HepG2 (cell line): ENCODE results near the gene MAN2A2. TPM values are rescaled to one million over a fixed set of nuclear protein-coding genes. Genes with fewer than 3 reads are reported as not detected.

ENCODE experiments used
- AGO1 ChIP-seq: fragments of 200-400 bp; formaldehyde crosslinking; IDR thresholded peaks from 2 replicates; pipeline ENCODE4 v1.6.1; 2017; ENCODE audit warnings: mild to moderate bottlenecking, low read depth, low read length, moderate library complexity; ENCODE audit not compliant: poor library complexity, severe bottlenecking
- BRCA1 ChIP-seq: sonication (generic); formaldehyde crosslinking; IDR thresholded peaks from 2 replicates; pipeline ENCODE4 v1.4.0; 2020; ENCODE audit warnings: missing genetic modification reagents
- CHCHD3 ChIP-seq: sonication (generic); formaldehyde crosslinking; IDR thresholded peaks from 2 replicates; pipeline ENCODE4 v1.8.0; 2022; ENCODE audit warnings: mild to moderate bottlenecking, missing genetic modification reagents, moderate library complexity
- CHD2 ChIP-seq: IDR thresholded peaks from 2 replicates; pipeline ENCODE4 v1.6.1; 2011; ENCODE audit warnings: low read depth, low read length, improper control_type of control experiment
- FOXJ3 ChIP-seq: sonication (generic); formaldehyde crosslinking; IDR thresholded peaks from 2 replicates; pipeline ENCODE4 v1.4.0; 2020; ENCODE audit warnings: missing genetic modification reagents, mild to moderate bottlenecking, borderline replicate concordance
- HOXA9 ChIP-seq: sonication (generic); formaldehyde crosslinking; IDR thresholded peaks from 2 replicates; pipeline ENCODE4 v1.8.1; 2022; ENCODE audit warnings: missing genetic modification reagents, mild to moderate bottlenecking, moderate library complexity, borderline replicate concordance
- KDM2A ChIP-seq: sonication (generic); formaldehyde crosslinking; IDR thresholded peaks from 2 replicates; pipeline ENCODE4 v1.4.0; 2020; ENCODE audit warnings: low read depth, missing genetic modification reagents, borderline replicate concordance
- KLF13 ChIP-seq: sonication (generic); formaldehyde crosslinking; IDR thresholded peaks from 2 replicates; pipeline ENCODE4 v1.4.0; 2020; ENCODE audit warnings: mild to moderate bottlenecking, missing genetic modification reagents
- MAF1 ChIP-seq: sonication (generic); formaldehyde crosslinking; IDR thresholded peaks from 2 replicates; pipeline ENCODE4 v1.5.0; 2020; ENCODE audit warnings: missing genetic modification reagents, borderline replicate concordance
- MZF1 ChIP-seq: sonication (generic); formaldehyde crosslinking; IDR thresholded peaks from 2 replicates; pipeline ENCODE4 v1.8.1; 2023; ENCODE audit warnings: mild to moderate bottlenecking, missing genetic modification reagents, borderline replicate concordance
- NFE2L2 ChIP-seq: fragments of 150-350 bp; IDR thresholded peaks from 2 replicates; pipeline ENCODE4 v1.6.1; 2014; ENCODE audit warnings: low read length
- NR2F2 ChIP-seq: IDR thresholded peaks from 2 replicates; pipeline ENCODE4 v1.6.1; 2012; ENCODE audit warnings: low read depth, inconsistent platforms, borderline replicate concordance
- REL ChIP-seq: sonication (generic); formaldehyde crosslinking; conservative IDR thresholded peaks from 2 replicates; pipeline ENCODE4 v1.8.0; 2022; ENCODE audit warnings: mild to moderate bottlenecking, missing genetic modification reagents, moderate library complexity
- REPIN1 ChIP-seq: sonication (generic); formaldehyde crosslinking; IDR thresholded peaks from 2 replicates; pipeline ENCODE4 v1.8.0; 2022; ENCODE audit warnings: missing genetic modification reagents, low read depth, mild to moderate bottlenecking, borderline replicate concordance
- TAF15 ChIP-seq: fragments of 200-400 bp; formaldehyde crosslinking; IDR thresholded peaks from one replicate; pipeline ENCODE4 v1.6.1; 2018; ENCODE audit warnings: mild to moderate bottlenecking, low read depth, low read length; ENCODE audit not compliant: poor library complexity, severe bottlenecking
- U2AF2 ChIP-seq: fragments of 200-400 bp; formaldehyde crosslinking; IDR thresholded peaks from 2 replicates; pipeline ENCODE4 v1.6.1; 2017; ENCODE audit warnings: low read depth, mild to moderate bottlenecking, low read length
- ZMYM4 ChIP-seq: sonication (generic); formaldehyde crosslinking; IDR thresholded peaks from 2 replicates; pipeline ENCODE4 v1.8.1; 2023; ENCODE audit warnings: mild to moderate bottlenecking, missing genetic modification reagents
- ZNF557 ChIP-seq: sonication (generic); formaldehyde crosslinking; IDR thresholded peaks from 2 replicates; pipeline ENCODE4 v1.4.0; 2020; ENCODE audit warnings: missing genetic modification reagents
- ZNF709 ChIP-seq: sonication (generic); formaldehyde crosslinking; IDR thresholded peaks from 2 replicates; pipeline ENCODE4 v1.5.0; 2020; ENCODE audit warnings: mild to moderate bottlenecking, missing genetic modification reagents
- ZNF737 ChIP-seq: sonication (generic); formaldehyde crosslinking; IDR thresholded peaks from 2 replicates; pipeline ENCODE4 v1.5.0; 2020; ENCODE audit warnings: missing genetic modification reagents, mild to moderate bottlenecking, borderline replicate concordance
- ZNF772 ChIP-seq: sonication (generic); formaldehyde crosslinking; IDR thresholded peaks from 2 replicates; pipeline ENCODE4 v1.5.0; 2020; ENCODE audit warnings: mild to moderate bottlenecking, missing genetic modification reagents
- ZNF841 ChIP-seq: sonication (generic); formaldehyde crosslinking; IDR thresholded peaks from 2 replicates; pipeline ENCODE4 v1.8.1; 2023; ENCODE audit warnings: missing genetic modification reagents, borderline replicate concordance
- polyA plus RNA-seq, 8 experiments: library from polyadenylated mRNA; depleted of rRNA in 3 of 8; stranded (reverse) in 7 of 8; unstranded in 1 of 8; fragments of >200 nt; fragmentation: Illumina TruSeq in 4 of 8; extraction: Trizol in 4 of 8; gene quantifications; 2 replicates each; pipeline versions ENCODE4 v1.2.1 to v1.2.3, GENCODE V29; 2011 to 2016; ENCODE audit warnings: low read depth in 4 of 8, missing spikeins in 1 of 8, mixed read lengths in 1 of 8; ENCODE audit not compliant: insufficient read depth in 1 of 8
- total RNA-seq, 5 experiments: library from RNA; depleted of rRNA; stranded (reverse); fragments of >200 nt; fragmentation: Illumina TruSeq; extraction: Trizol; gene quantifications; 2 replicates each; pipeline ENCODE4 v1.2.3, GENCODE V29; 2016; ENCODE audit warnings: low read depth in 1 of 5
- TF ChIP-seq, protein P1 (sequence below): sonication (generic); formaldehyde crosslinking; IDR thresholded peaks from 2 replicates; pipeline ENCODE4 v1.5.0; 2020; ENCODE audit warnings: mild to moderate bottlenecking, missing genetic modification reagents, borderline replicate concordance

The MAN2A2 gene
- total and polyA plus RNA-seq, 2 of the 13 experiments (the other 11 are each of a cell fraction or from before 2014, with no cell fraction given), result 17.5 to 51.5 TPM

DNA sequence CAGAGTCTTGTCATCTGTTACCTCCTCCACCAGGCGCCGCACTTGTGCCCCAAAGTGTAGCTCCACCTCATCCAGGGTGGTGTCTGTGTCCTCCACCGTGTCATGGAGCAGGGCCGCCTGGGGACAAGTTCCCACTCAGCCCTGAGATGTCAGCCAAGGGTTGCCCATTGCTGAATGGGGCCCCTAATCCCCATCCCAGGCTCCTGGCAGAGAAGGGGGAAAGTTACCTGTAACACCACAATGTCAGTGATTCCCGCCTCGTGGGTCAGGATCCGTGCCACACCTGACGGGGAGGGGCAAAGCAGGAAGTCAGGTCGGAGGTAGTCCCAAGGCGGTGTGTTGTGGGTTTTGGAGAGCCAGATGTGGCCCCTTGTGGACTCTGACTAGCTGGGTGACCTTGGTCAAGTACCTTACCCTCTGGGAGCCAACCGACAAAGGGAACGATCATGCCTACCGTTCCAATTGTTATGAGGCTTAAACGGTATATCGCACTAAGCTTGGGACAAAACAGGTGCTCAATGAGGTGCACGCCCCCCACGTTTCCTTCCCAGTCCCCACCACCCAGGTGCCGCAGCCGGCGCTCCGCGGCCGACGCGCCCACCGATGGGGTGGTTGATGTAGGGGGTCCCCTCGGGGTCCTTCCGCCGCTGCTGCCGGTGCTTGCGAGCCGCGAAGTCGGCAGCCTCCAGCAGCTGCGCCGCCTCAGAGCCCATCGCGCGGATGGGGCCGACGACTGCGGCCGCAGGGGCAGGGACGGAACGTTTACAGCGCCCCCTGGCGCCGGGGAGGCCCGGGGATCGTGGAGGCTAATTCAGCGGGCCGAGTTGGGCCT, 28.9 kb downstream of the MAN2A2 start, which contains the start of gene HDDC3 (continued):
- no peak; the same call in 1 of the 2 replicates for TF ChIP-seq NR2F2
- peak; percentile 5; the same call in 1 of the 2 replicates for TF ChIP-seq CHCHD3 (CRISPR knock-in tag)
- peak; percentile 94 for TF ChIP-seq ZMYM4 (CRISPR knock-in tag)
- TF ChIP-seq FOXJ3 (CRISPR knock-in tag), result no peak
- peak; percentile 96 for TF ChIP-seq KDM2A (CRISPR knock-in tag)
- TF ChIP-seq MZF1 (CRISPR knock-in tag), result no peak
- peak; percentile 52 for TF ChIP-seq REPIN1 (CRISPR knock-in tag)
- no peak for TF ChIP-seq KLF13 (CRISPR knock-in tag)
- no peak for TF ChIP-seq CHD2
- TF ChIP-seq TAF15, result no peak
- no peak for TF ChIP-seq U2AF2
- peak; percentile 78; the same call in 1 of the 2 replicates for TF ChIP-seq BRCA1
- TF ChIP-seq REL (CRISPR knock-in tag), result no peak
- peak; percentile 78 for TF ChIP-seq ZNF772 (CRISPR knock-in tag)
- no peak; the same call in 1 of the 2 replicates for TF ChIP-seq HOXA9 (CRISPR knock-in tag)
- TF ChIP-seq ZNF737 (CRISPR knock-in tag), result no peak
- no peak for TF ChIP-seq AGO1
- peak; percentile 79; the same call in 1 of the 2 replicates for TF ChIP-seq MAF1 (CRISPR knock-in tag)
- no peak for TF ChIP-seq ZNF841 (CRISPR knock-in tag)
- TF ChIP-seq ZNF557 (CRISPR knock-in tag), result no peak
- TF ChIP-seq ZNF709 (CRISPR knock-in tag), result no peak
- TF ChIP-seq, protein P1, sequence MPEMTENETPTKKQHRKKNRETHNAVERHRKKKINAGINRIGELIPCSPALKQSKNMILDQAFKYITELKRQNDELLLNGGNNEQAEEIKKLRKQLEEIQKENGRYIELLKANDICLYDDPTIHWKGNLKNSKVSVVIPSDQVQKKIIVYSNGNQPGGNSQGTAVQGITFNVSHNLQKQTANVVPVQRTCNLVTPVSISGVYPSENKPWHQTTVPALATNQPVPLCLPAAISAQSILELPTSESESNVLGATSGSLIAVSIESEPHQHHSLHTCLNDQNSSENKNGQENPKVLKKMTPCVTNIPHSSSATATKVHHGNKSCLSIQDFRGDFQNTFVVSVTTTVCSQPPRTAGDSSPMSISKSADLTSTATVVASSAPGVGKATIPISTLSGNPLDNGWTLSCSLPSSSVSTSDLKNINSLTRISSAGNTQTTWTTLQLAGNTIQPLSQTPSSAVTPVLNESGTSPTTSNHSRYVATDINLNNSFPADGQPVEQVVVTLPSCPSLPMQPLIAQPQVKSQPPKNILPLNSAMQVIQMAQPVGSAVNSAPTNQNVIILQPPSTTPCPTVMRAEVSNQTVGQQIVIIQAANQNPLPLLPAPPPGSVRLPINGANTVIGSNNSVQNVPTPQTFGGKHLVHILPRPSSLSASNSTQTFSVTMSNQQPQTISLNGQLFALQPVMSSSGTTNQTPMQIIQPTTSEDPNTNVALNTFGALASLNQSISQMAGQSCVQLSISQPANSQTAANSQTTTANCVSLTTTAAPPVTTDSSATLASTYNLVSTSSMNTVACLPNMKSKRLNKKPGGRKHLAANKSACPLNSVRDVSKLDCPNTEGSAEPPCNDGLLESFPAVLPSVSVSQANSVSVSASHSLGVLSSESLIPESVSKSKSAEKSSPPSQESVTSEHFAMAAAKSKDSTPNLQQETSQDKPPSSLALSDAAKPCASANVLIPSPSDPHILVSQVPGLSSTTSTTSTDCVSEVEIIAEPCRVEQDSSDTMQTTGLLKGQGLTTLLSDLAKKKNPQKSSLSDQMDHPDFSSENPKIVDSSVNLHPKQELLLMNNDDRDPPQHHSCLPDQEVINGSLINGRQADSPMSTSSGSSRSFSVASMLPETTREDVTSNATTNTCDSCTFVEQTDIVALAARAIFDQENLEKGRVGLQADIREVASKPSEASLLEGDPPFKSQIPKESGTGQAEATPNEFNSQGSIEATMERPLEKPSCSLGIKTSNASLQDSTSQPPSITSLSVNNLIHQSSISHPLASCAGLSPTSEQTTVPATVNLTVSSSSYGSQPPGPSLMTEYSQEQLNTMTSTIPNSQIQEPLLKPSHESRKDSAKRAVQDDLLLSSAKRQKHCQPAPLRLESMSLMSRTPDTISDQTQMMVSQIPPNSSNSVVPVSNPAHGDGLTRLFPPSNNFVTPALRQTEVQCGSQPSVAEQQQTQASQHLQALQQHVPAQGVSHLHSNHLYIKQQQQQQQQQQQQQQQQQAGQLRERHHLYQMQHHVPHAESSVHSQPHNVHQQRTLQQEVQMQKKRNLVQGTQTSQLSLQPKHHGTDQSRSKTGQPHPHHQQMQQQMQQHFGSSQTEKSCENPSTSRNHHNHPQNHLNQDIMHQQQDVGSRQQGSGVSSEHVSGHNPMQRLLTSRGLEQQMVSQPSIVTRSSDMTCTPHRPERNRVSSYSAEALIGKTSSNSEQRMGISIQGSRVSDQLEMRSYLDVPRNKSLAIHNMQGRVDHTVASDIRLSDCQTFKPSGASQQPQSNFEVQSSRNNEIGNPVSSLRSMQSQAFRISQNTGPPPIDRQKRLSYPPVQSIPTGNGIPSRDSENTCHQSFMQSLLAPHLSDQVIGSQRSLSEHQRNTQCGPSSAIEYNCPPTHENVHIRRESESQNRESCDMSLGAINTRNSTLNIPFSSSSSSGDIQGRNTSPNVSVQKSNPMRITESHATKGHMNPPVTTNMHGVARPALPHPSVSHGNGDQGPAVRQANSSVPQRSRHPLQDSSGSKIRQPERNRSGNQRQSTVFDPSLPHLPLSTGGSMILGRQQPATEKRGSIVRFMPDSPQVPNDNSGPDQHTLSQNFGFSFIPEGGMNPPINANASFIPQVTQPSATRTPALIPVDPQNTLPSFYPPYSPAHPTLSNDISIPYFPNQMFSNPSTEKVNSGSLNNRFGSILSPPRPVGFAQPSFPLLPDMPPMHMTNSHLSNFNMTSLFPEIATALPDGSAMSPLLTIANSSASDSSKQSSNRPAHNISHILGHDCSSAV (CRISPR knock-in tag), result no peak
- TF ChIP-seq NFE2L2, result no peak
